Measurements from ENCODE around the gene FGFRL1. TPM values are rescaled to one million over a fixed set of nuclear protein-coding genes. Genes with fewer than 3 reads are reported as not detected.

FGFRL1 gene
- total RNA-seq, 1 experiment from 2014 or later: 26.1 TPM

GRCh38 chr4:1030031-1030430 is 18.6 kb downstream of the FGFRL1 start:
- no peak overlapping the region for H4K5ac ChIP-seq (ENCODE audit: insufficient read length, low read depth, low read length)
- Mint-ChIP-seq H3K9me3 (peaks cover 0 to 2% of the 10 kb centered on the region in 2 experiments; a peak in 1 of 5 replicates), H3K4me1 (peaks cover 0 to 4% of the 10 kb centered on the region in 2 experiments; a peak in 1 of 4 replicates), H3K36me3 (ENCODE audit: insufficient read depth in 1 of 3, low read depth in 3 of 3) (peaks cover 8 to 12% (median 11%) of the 10 kb centered on the region in 3 experiments; a peak in 6 of 7 replicates), H3K27ac (no peak overlapping the region), H3K27me3 (ENCODE audit: low read depth) (no peaks in the 10 kb centered on the region), H3K4me3 (no peak overlapping the region)
- no peaks in the 10 kb centered on the region for H4K20me1 ChIP-seq (ENCODE audit: control insufficient read depth, insufficient read depth, insufficient read length)
- no peak overlapping the region for H2BK12ac ChIP-seq (ENCODE audit: insufficient read length, low read depth, low read length)
- no peak overlapping the region for H3K14ac ChIP-seq (ENCODE audit: insufficient read depth, low read length)
- no peak overlapping the region for H2AK5ac ChIP-seq (ENCODE audit: insufficient read length, low read length)
- H3K9me3 ChIP-seq (ENCODE audit: control insufficient read depth, low read depth, low read length): no peaks in the 10 kb centered on the region
- no CpG with 5 or more reads among the region's 12 CpGs for WGBS (ENCODE audit: extremely low coverage, insufficient read length, low lambda C conversion rate)
- no peak overlapping the region for H4K91ac ChIP-seq (ENCODE audit: insufficient read length, low read depth, low read length)
- H3K79me1 ChIP-seq (ENCODE audit: insufficient read depth, low read depth, low read length, poor library complexity, severe bottlenecking): no peaks in the 10 kb centered on the region
- H3K4me2 ChIP-seq (ENCODE audit: insufficient read depth, insufficient read length, low read length): no peak overlapping the region
- no peaks in the 10 kb centered on the region for H3K79me2 ChIP-seq (ENCODE audit: insufficient read depth, low read length)
- TF ChIP-seq, protein P1, sequence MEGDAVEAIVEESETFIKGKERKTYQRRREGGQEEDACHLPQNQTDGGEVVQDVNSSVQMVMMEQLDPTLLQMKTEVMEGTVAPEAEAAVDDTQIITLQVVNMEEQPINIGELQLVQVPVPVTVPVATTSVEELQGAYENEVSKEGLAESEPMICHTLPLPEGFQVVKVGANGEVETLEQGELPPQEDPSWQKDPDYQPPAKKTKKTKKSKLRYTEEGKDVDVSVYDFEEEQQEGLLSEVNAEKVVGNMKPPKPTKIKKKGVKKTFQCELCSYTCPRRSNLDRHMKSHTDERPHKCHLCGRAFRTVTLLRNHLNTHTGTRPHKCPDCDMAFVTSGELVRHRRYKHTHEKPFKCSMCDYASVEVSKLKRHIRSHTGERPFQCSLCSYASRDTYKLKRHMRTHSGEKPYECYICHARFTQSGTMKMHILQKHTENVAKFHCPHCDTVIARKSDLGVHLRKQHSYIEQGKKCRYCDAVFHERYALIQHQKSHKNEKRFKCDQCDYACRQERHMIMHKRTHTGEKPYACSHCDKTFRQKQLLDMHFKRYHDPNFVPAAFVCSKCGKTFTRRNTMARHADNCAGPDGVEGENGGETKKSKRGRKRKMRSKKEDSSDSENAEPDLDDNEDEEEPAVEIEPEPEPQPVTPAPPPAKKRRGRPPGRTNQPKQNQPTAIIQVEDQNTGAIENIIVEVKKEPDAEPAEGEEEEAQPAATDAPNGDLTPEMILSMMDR (conservative IDR thresholded peaks at IDR 0.05): no peak
- no peak overlapping the region for H4K8ac ChIP-seq (replicated peaks; ENCODE audit: insufficient read length, low read depth, low read length)
- no peaks in the 10 kb centered on the region; the same call in 1 of the 2 replicates for H3K4me1 ChIP-seq (ENCODE audit: insufficient read depth, low read length)
- no peak overlapping the region for H3K18ac ChIP-seq (ENCODE audit: insufficient read length, low read depth, low read length)
- H2AFZ ChIP-seq (ENCODE audit: low read length): no peak overlapping the region
- H2BK5ac ChIP-seq (ENCODE audit: insufficient read length, low read length): no peak overlapping the region
- no peak overlapping the region for H3K4ac ChIP-seq (ENCODE audit: low read depth, low read length)
- no peak overlapping the region for H2BK20ac ChIP-seq (ENCODE audit: low read depth, low read length, poor library complexity, severe bottlenecking)
- no peaks in the 10 kb centered on the region for H3K27me3 ChIP-seq (ENCODE audit: insufficient read depth, low read length)
- no peaks in the 10 kb centered on the region for H3K23me2 ChIP-seq (ENCODE audit: insufficient read length, low read depth, low read length, poor library complexity, severe bottlenecking)
- H2BK15ac ChIP-seq (ENCODE audit: low read depth, low read length): no peak overlapping the region
- no peak overlapping the region for H3K27ac ChIP-seq (ENCODE audit: insufficient read length, low read depth, low read length)
- no peak overlapping the region for H3T11ph ChIP-seq (ENCODE audit: low read length)
- H2BK120ac ChIP-seq (ENCODE audit: low read depth, low read length, poor library complexity, severe bottlenecking): no peak overlapping the region
- no peak overlapping the region for H3K56ac ChIP-seq (ENCODE audit: insufficient read length, low read depth, low read length)
- no peak overlapping the region for H3K9ac ChIP-seq (ENCODE audit: extremely low read depth, insufficient read length, low read length)
- DNase-seq: peak; percentile 72
- H3K23ac ChIP-seq (ENCODE audit: insufficient read length, low read depth, low read length): no peak overlapping the region

Measured in H9 (cell line).